Measurements from ENCODE around the gene CD44.

Gene CD44

GRCh38 chr11:35235498-35235897 is 96.5 kb downstream of the CD44 start:
- TF ChIP-seq, protein P1, sequence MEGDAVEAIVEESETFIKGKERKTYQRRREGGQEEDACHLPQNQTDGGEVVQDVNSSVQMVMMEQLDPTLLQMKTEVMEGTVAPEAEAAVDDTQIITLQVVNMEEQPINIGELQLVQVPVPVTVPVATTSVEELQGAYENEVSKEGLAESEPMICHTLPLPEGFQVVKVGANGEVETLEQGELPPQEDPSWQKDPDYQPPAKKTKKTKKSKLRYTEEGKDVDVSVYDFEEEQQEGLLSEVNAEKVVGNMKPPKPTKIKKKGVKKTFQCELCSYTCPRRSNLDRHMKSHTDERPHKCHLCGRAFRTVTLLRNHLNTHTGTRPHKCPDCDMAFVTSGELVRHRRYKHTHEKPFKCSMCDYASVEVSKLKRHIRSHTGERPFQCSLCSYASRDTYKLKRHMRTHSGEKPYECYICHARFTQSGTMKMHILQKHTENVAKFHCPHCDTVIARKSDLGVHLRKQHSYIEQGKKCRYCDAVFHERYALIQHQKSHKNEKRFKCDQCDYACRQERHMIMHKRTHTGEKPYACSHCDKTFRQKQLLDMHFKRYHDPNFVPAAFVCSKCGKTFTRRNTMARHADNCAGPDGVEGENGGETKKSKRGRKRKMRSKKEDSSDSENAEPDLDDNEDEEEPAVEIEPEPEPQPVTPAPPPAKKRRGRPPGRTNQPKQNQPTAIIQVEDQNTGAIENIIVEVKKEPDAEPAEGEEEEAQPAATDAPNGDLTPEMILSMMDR (IDR thresholded peaks at IDR 0.05) = no peak

DNA sequence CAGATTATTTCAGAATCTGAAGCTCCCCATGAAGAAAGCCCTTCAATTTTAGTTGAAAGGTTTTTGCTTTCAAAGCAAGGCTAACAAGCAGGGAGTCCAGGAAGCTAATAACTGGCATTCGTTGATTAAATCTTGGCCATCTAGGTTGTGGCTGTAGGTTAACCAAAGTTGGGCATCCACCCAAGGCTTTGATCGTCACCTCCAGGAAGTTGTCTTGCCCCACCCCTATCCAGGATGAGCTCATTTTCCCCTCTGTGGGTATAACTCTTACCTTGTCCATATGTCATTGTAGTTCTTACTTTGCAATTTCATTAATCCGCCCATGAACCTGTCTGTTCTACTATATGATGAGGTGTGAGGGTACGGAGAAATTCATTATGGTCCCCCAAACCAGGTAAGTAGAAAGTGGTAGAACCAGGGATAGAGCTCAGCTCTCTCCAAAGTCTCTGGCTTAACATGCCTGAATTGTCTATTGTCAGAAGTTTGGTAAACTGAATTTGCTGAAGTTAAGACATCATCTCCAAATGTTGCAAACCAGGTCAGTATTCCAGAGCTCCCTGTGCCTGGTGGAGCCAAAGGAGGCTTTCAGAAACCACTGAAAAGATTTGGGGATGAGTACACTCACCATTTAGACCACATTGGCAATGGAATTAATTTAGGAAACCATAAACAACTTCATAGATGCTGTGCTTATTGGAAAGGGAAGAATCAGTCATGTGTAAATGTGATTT is 97.1 kb downstream of the CD44 start:
- TF ChIP-seq, protein P1 (IDR thresholded peaks at IDR 0.05) = no peak

DNA sequence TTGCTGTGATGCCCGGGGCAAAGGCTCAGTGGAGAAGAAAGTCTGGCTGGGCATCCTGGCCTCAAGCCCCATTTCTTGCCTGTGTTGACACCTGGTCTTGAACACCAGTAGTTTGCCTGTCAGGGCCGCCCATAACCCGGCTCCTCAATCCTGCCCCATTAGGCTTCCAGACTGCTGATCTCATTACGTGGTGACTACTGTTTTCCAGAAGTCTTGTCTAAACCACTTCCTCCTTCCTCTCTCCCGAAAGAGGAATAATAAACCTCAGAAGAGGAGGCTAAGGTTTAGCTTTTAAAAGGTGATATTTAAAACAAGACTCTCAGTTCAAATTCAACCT is 97.7 kb downstream of the CD44 start:
- TF ChIP-seq, protein P1 (IDR thresholded peaks at IDR 0.05) = no peak

DNA sequence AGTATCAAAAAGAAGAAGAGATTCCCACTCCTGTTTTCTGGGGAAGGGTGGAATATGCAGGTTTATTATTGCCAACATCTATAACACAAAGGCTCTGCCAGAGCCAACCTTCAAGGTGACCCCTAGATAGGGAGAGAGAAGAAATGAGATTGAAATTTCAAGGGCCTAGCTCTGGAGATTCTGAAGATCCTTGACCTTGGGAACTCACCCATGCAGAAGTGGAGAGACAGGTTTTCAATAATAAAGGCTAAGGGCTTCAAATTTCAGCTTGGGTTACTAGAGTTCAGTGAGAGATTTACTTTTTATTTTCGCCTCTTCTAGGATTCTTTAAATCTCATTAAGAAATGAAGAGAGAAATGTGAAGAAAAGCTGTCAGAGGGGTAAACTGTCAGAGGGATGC is 98.4 kb downstream of the CD44 start:
- TF ChIP-seq, protein P1 (IDR thresholded peaks at IDR 0.05) = no peak

DNA sequence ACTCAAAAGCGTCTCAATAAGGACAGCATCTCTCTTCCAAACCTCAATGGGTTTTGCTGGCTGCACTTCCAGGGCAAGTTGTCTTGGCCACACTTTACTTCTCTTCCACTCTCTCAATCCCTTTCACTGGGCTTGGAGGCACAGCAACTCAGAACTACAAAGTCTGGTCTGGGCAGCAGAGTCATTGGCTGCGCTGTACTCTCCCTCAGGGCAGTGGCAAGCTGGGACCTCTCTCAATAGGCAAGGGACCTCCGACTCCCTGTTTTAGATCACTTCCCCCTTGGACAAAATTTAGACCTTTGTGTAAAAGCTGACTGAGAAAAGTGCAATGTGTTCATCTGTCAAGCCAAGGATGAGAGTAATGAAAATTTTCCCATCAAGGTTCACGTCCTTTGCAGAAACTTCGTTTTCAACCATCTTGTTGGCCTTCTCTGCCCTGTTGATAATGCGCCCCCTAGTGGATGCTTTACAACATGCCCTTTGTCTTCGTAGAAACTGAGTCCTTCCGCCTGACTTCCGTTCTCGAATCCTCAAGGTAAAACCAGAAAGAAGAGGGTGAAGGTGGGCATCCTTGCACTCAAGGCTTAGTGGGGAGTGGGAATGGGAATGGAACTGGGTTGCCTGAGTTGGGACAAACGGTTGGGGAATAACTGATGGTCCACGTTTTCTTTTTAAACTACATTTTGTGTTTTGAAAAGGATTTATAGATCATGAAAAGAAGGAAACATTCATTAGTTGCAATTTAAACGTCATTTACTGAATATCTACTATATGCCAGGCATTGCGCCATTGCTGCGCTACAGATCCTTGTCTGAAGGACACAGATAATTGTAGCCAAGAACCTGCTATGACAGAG is 99.1 kb downstream of the CD44 start:
- TF ChIP-seq, protein P1 (IDR thresholded peaks at IDR 0.05) = peak; percentile 85

DNA sequence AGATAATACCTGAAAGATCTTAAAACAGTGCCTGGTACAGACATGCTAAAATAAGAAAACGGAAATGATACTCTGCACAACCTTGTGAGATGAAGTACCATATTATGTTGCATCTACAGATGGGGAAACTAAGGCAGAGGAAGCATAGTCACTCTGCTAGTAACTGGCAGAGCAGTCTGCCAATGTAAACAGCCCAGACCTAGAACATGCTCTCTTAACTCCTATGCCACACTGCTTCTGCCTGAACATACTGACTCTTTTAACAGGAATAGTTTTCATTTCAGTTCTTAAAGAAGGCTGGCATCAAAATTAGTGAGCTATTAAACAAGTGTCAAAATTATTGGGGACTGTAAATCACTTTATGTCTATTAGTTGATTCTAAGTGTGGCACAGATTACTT is 99.9 kb downstream of the CD44 start:
- TF ChIP-seq, protein P1 (IDR thresholded peaks at IDR 0.05) = no peak

GRCh38 chr11:35239471-35240075 is 100.6 kb downstream of the CD44 start:
- TF ChIP-seq, protein P1 (IDR thresholded peaks at IDR 0.05) = no peak
